T-helper 1 cell treated with Interleukin-12 subunit alpha and Interleukin-12 subunit beta and Interleukin-4 antibody, amounts not matched to agents 30 ng/mL and 1 ng/mL, for 36 hours (primary cell): ENCODE measurements around the gene CARD11. TPM values are rescaled to one million over a fixed set of nuclear protein-coding genes. Genes with fewer than 3 reads are reported as not detected.
"Not testable (repeated sequence)": the region's sequence is repeated elsewhere in the genome, so short reads cannot be mapped to it uniquely, and the experiment has no call there.

Source experiments
- intact Hi-C: fragments of 100-400 bp; cut with micrococcal nuclease; formaldehyde crosslinking; loops from one replicate; pipeline ENCODE4 v1.15.1; 2024
- total RNA-seq: library from RNA; stranded (reverse); gene quantifications from 2 replicates; pipeline ENCODE4 v1.2.3, GENCODE V29; 2022

The CARD11 gene
- total RNA-seq, 1 donor from 2014 or later, result 143 TPM

GRCh38 chr7:3025616-3026015 is 18.1 kb downstream of the CARD11 start:
- intact Hi-C loops, result loop anchor here (5.0 kb wide), 1 partner anchor 43 kb away; no protein-coding TSS in a partner anchor

GRCh38 chr7:3021825-3022224 is 21.8 kb downstream of the CARD11 start:
- intact Hi-C loops, result no loop called here

GRCh38 chr7:3021224-3021623 is 22.4 kb downstream of the CARD11 start:
- intact Hi-C loops, result not testable (repeated sequence)

- intact Hi-C loops, result no loop called here
These were observed 23.3 kb downstream of the CARD11 start for GRCh38 chr7:3020416-3020815.

- intact Hi-C loops, result no loop called here
These were observed 23.9 kb downstream of the CARD11 start for GRCh38 chr7:3019801-3020200.

- intact Hi-C loops, result loop anchor here (5.0 kb wide), 1 partner anchor 62 kb away; no protein-coding TSS in a partner anchor
These were observed 29.5 kb downstream of the CARD11 start for GRCh38 chr7:3013975-3014792.

- intact Hi-C loops, result loop anchor here (5.0 kb wide), 1 partner anchor 59 kb away; no protein-coding TSS in a partner anchor
These were observed 32.3 kb downstream of the CARD11 start for GRCh38 chr7:3011211-3011852.

- intact Hi-C loops, result loop anchor here (5.0 kb wide), 1 partner anchor 58 kb away; no protein-coding TSS in a partner anchor
These were observed 33.5 kb downstream of the CARD11 start for GRCh38 chr7:3010161-3010560.

- intact Hi-C loops, result no loop called here
These were observed 34.6 kb downstream of the CARD11 start for GRCh38 chr7:3009086-3009485.

- intact Hi-C loops, result no loop called here
These were observed 35.3 kb downstream of the CARD11 start for GRCh38 chr7:3008386-3008785.

- intact Hi-C loops, result no loop called here
These were observed 36.0 kb downstream of the CARD11 start for GRCh38 chr7:3007696-3008095.

- intact Hi-C loops, result no loop called here
These were observed 38.4 kb downstream of the CARD11 start for GRCh38 chr7:3005257-3005656.

- intact Hi-C loops, result no loop called here
These were observed 39.7 kb downstream of the CARD11 start for GRCh38 chr7:3003936-3004335.

- intact Hi-C loops, result no loop called here
These were observed 41.0 kb downstream of the CARD11 start for GRCh38 chr7:3002631-3003030.

GRCh38 chr7:3000566-3000965 is 43.1 kb downstream of the CARD11 start:
- intact Hi-C loops, result no loop called here

GRCh38 chr7:2999078-2999500 is 44.6 kb downstream of the CARD11 start:
- intact Hi-C loops, result no loop called here

GRCh38 chr7:2997014-2997413 is 46.7 kb downstream of the CARD11 start:
- intact Hi-C loops, result no loop called here

GRCh38 chr7:2996141-2996540 is 47.5 kb downstream of the CARD11 start:
- intact Hi-C loops, result no loop called here

GRCh38 chr7:2993868-2994267 is 49.8 kb downstream of the CARD11 start:
- intact Hi-C loops, result no loop called here

GRCh38 chr7:2993396-2993795 is 50.3 kb downstream of the CARD11 start:
- intact Hi-C loops, result no loop called here

- intact Hi-C loops, result no loop called here
These were observed 52.7 kb downstream of the CARD11 start for GRCh38 chr7:2990949-2991470.

- intact Hi-C loops, result no loop called here
These were observed 57.1 kb downstream of the CARD11 start for GRCh38 chr7:2986561-2986960.
